Stimulated activated naive CD8-positive, alpha-beta T cell treated with anti-CD3 and anti-CD28 coated beads, Interleukin-15, amount 100 ng/mL, for 72 hours (primary cell): ENCODE measurements around the gene RNF128.

Source experiments
- ATAC-seq: fragments of 150-1000 bp; cut with Tn5 transposase; 2 replicates; pipeline ENCODE4 v1.10.0; 2021; ENCODE audit warnings: mild to moderate bottlenecking, moderate library complexity
- DNase-seq, 2 donors: peaks; one replicate each; pipeline ENCODE4 v3.0.0; 2021 to 2022
- H3K27ac Mint-ChIP-seq, 2 donors: one replicate each; pipeline ENCODE4 v1.8.0; 2022; ENCODE audit warnings: mild to moderate bottlenecking in 2 of 2, mixed read lengths in 2 of 2, moderate library complexity in 2 of 2
- H3K27me3 Mint-ChIP-seq: one replicate; pipeline ENCODE4 v1.8.0; 2022; ENCODE audit warnings: mixed read lengths
- H3K4me1 Mint-ChIP-seq: one replicate; pipeline ENCODE4 v1.8.0; 2022; ENCODE audit warnings: mild to moderate bottlenecking, mixed read lengths
- H3K4me3 Mint-ChIP-seq, 2 donors: one replicate each; pipeline ENCODE4 v1.8.0; 2022; ENCODE audit warnings: mild to moderate bottlenecking in 2 of 2, mixed read lengths in 2 of 2, moderate library complexity in 1 of 2
- H3K9me3 Mint-ChIP-seq, 2 donors: one replicate each; pipeline ENCODE4 v1.8.0; 2022; ENCODE audit warnings: mixed read lengths in 2 of 2

RNF128 gene, protein sequence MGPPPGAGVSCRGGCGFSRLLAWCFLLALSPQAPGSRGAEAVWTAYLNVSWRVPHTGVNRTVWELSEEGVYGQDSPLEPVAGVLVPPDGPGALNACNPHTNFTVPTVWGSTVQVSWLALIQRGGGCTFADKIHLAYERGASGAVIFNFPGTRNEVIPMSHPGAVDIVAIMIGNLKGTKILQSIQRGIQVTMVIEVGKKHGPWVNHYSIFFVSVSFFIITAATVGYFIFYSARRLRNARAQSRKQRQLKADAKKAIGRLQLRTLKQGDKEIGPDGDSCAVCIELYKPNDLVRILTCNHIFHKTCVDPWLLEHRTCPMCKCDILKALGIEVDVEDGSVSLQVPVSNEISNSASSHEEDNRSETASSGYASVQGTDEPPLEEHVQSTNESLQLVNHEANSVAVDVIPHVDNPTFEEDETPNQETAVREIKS

DNA sequence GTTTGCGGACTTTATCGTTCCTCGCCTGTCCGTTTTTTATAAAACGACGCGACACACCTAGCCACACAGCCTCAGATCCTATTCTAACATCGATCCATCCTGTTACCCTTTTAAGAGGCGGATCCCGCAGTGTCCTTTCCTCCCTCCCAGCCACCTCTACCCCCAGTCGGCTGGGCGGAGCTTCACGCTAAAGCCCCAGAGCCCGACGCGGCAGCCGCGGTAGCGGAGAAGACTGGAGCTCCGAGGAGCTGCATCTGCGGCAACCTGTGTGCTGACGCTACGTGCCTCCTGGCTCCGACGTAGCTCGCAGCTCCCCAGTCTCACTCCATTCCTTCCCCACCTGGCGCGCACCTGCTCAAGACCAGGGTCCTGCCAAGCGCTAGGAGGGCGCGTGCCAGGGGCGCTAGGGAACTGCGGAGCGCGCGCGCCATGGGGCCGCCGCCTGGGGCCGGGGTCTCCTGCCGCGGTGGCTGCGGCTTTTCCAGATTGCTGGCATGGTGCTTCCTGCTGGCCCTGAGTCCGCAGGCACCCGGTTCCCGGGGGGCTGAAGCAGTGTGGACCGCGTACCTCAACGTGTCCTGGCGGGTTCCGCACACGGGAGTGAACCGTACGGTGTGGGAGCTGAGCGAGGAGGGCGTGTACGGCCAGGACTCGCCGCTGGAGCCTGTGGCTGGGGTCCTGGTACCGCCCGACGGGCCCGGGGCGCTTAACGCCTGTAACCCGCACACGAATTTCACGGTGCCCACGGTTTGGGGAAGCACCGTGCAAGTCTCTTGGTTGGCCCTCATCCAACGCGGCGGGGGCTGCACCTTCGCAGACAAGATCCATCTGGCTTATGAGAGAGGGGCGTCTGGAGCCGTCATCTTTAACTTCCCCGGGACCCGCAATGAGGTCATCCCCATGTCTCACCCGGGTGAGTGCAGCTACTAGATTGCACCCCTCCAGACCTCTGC is at the start of gene RNF128:
RNF128 (plus strand) TSS at position 217 of the 953 bp plus-strand sequence; CDS start at position 430, 213 bp downstream.
- Mint-ChIP-seq H3K9me3 (no peaks in the 10 kb centered on the region), H3K27ac (no peak within 1 kb of the TSS), H3K4me1 (no peaks in the 10 kb centered on the region), H3K27me3 (peaks cover 43% of the 10 kb centered on the region), H3K4me3 (peak within 1 kb of the TSS; percentile 76 to 79)
- peak; percentile 3 to 7 for DNase-seq
- peak; percentile 59 for ATAC-seq

DNA sequence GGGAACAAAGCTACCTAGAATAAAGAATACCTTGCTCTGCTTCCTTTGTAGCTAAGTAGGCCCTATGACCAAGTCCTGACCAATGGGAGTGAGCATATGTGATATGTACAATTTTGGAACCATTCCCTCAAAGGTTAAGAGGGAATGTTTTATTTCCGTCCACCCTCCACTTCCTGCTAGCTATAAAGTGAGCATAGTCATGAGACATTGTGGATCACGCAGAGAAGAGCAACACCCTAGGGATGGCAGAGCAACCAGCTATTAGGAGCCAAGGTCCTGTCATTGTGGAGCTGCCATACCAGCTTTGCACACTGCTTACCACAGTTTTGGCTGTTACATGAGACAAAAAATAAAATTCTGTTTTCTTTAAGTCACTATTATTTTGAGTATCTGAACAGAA is 45.8 kb upstream of the RNF128 start:
- H3K4me3 Mint-ChIP-seq = no peak overlapping the region
- H3K27ac Mint-ChIP-seq = no peak overlapping the region
- ATAC-seq (no peak), DNase-seq (no peak)
- no peaks in the 10 kb centered on the region for H3K4me1 Mint-ChIP-seq
- peaks cover 6 to 11% of the 10 kb centered on the region in 2 donors for H3K9me3 Mint-ChIP-seq
- H3K27me3 Mint-ChIP-seq = no peaks in the 10 kb centered on the region

GRCh38 chrX:106684207-106684606 is 42.3 kb upstream of the RNF128 start:
- H3K4me1 Mint-ChIP-seq = no peaks in the 10 kb centered on the region
- no peaks in the 10 kb centered on the region for H3K27me3 Mint-ChIP-seq
- peaks cover 6 to 11% of the 10 kb centered on the region in 2 donors for H3K9me3 Mint-ChIP-seq
- ATAC-seq = no peak
- no peak overlapping the region for H3K27ac Mint-ChIP-seq
- H3K4me3 Mint-ChIP-seq = no peak overlapping the region
- no peak for DNase-seq

DNA sequence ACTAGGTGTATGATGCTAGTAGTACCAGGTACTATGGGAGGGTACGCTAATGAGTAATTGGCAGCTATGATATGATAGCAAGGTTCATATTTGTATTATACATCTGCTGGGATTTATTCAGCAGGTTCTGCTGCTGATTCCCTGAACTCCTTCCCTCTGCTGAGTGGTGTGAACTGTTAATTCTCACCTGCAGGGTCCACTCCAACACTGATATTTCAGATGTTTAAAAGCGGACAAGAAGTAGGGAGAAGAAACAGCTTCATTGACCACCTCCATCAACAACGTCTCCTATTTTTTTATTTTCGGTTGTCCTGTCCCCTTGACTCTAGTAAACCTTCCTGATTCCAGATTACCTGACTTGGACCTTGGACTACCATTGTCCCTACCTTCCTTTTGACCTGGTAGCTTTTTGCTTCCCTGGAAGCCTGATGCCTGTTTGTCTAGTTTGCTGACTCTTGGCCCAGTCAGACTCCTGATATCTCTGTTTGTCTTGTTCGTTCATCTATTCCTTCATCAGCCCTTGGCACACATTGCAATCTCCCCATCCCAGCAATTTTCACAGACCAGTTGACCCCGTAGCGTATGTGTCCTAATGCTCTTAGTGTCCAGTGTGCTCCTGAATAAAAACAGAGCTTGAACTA is 34.0 kb upstream of the RNF128 start:
- Mint-ChIP-seq H3K9me3 (no peaks in the 10 kb centered on the region), H3K27ac (no peak overlapping the region), H3K27me3 (peaks cover 6% of the 10 kb centered on the region), H3K4me1 (no peaks in the 10 kb centered on the region), H3K4me3 (no peak overlapping the region)
- ATAC-seq = no peak
- no peak for DNase-seq

GRCh38 chrX:106696502-106696901 is 30.0 kb upstream of the RNF128 start:
- no peak for DNase-seq
- peaks cover 6% of the 10 kb centered on the region for H3K27me3 Mint-ChIP-seq
- no peaks in the 10 kb centered on the region for H3K9me3 Mint-ChIP-seq
- no peaks in the 10 kb centered on the region for H3K4me1 Mint-ChIP-seq
- no peak overlapping the region for H3K4me3 Mint-ChIP-seq
- no peak for ATAC-seq
- H3K27ac Mint-ChIP-seq = no peak overlapping the region

- Mint-ChIP-seq H3K4me3 (no peak overlapping the region), H3K9me3 (no peaks in the 10 kb centered on the region), H3K27me3 (no peaks in the 10 kb centered on the region), H3K4me1 (no peaks in the 10 kb centered on the region), H3K27ac (no peak overlapping the region)
- ATAC-seq (no peak), DNase-seq (no peak)
Observed at GRCh38 chrX:106698693-106699092, 27.8 kb upstream of the RNF128 start.

- no peak for ATAC-seq
- no peaks in the 10 kb centered on the region for H3K27me3 Mint-ChIP-seq
- no peak overlapping the region for H3K27ac Mint-ChIP-seq
- DNase-seq = no peak
- no peaks in the 10 kb centered on the region for H3K4me1 Mint-ChIP-seq
- no peaks in the 10 kb centered on the region for H3K9me3 Mint-ChIP-seq
- no peak overlapping the region for H3K4me3 Mint-ChIP-seq
Observed at GRCh38 chrX:106702636-106703035, 23.9 kb upstream of the RNF128 start.

DNA sequence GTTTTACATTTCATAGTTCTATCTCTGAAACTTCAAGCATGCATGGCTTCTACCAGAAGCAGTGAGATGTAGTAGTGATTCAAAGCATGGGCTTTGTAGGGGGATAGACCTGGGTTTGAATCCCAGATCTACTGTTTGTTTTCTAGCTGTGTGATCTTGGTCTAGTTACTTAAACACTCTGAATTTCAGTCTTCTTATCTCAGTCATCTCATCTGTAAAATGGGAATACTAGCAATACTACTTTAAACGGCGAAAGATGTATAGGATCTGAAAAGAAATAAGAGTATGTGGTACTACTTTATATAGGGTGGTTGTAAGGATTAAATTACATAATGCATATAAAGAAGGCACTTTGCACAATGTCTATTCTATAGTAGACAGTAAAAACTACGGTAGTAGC is 20.0 kb upstream of the RNF128 start:
- no peaks in the 10 kb centered on the region for H3K9me3 Mint-ChIP-seq
- ATAC-seq = no peak

DNA sequence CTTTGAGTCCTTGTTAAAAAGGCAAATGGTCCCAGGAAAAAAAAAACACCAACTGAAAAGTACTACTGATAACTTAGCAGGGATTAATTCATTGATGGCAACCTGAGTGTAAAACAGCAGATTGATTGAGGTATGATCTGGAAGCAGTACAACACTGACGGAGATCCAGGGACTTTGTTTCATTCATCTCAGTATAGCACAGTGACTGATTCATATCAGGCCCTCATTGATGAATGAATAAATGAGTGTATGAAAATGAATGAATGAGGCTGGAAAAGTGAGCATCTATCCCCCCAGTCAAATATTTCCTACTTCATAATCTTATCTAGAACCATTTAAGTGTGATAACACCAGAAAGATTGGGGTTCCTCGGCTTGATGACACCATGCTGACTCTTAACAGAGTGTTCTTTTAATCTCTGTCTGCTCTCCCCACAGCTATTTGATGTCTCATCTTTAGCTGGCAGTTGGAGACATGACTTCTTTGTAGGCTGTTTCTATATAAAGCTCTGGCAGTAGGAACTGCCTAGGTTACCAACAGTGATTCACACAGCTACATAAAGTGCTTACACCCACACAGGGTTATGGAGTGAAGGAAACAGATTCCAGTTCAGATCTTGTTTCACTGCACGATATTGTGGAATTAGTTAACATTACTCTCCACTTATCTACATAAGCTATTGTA is 18.6 kb upstream of the RNF128 start:
- no peak for ATAC-seq
- no peak for DNase-seq

More for the DNA sequence above, 20.0 kb upstream of the RNF128 start:
- Mint-ChIP-seq H3K4me1 (no peaks in the 10 kb centered on the region), H3K4me3 (no peak overlapping the region), H3K27me3 (no peaks in the 10 kb centered on the region), H3K27ac (no peak overlapping the region)
- DNase-seq = no peak

DNA sequence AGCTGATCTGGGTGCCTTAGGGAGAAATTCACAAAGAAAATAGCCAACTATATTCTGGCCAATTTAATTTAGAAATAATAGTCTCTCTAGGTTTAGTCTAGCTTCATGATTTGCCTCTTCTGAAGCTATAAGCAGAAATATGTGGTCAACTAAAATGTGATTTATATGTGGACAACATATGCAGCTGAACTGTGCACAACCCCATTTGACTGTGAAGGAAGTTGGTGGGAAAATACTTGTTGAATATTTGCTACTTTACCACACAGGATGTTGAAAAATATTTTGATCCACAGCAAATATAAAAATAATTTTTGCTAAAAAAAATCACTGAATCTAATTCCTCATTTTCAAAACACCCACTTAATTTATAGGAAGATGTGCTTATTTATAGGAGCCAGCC is 15.7 kb upstream of the RNF128 start:
- ATAC-seq (no peak), DNase-seq (no peak)
- no peaks in the 10 kb centered on the region for H3K9me3 Mint-ChIP-seq
- no peak overlapping the region for H3K27ac Mint-ChIP-seq
- no peak overlapping the region for H3K4me3 Mint-ChIP-seq
- no peaks in the 10 kb centered on the region for H3K4me1 Mint-ChIP-seq
- H3K27me3 Mint-ChIP-seq = peaks cover 2% of the 10 kb centered on the region

More for the DNA sequence above, 18.6 kb upstream of the RNF128 start:
- Mint-ChIP-seq H3K9me3 (no peaks in the 10 kb centered on the region), H3K4me1 (no peaks in the 10 kb centered on the region), H3K4me3 (no peak overlapping the region), H3K27ac (no peak overlapping the region), H3K27me3 (no peaks in the 10 kb centered on the region)

GRCh38 chrX:106711375-106711774 is 15.1 kb upstream of the RNF128 start:
- H3K27ac Mint-ChIP-seq = no peak overlapping the region
- H3K9me3 Mint-ChIP-seq = no peaks in the 10 kb centered on the region
- peaks cover 7% of the 10 kb centered on the region for H3K27me3 Mint-ChIP-seq
- no peak overlapping the region for H3K4me3 Mint-ChIP-seq
- H3K4me1 Mint-ChIP-seq = no peaks in the 10 kb centered on the region
- DNase-seq (no peak), ATAC-seq (no peak)

DNA sequence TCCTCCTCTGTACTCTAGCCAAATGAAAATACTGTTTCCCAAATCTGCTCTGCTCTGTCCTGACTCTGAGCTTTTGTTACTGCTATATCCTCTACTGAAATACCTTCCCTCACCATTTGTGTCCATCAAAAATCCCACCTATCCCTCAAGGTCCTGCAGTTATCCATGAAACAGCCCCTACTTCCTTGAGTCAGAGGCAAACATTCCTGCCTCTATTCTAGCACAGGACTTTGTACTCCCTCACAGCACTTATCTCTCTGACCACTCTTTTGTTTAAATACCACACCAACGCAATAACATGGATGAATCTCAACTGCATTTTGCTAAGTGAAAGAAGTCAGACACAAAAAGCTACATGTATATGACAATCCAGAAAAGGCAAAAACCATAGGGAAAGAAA is 10.5 kb upstream of the RNF128 start:
- Mint-ChIP-seq H3K27me3 (peaks cover 7% of the 10 kb centered on the region), H3K9me3 (no peaks in the 10 kb centered on the region), H3K27ac (no peak overlapping the region), H3K4me1 (no peaks in the 10 kb centered on the region), H3K4me3 (no peak overlapping the region)
- DNase-seq (no peak), ATAC-seq (no peak)

- H3K27me3 Mint-ChIP-seq = peaks cover 7% of the 10 kb centered on the region
Observed at GRCh38 chrX:106716463-106716862, 10.0 kb upstream of the RNF128 start.

DNA sequence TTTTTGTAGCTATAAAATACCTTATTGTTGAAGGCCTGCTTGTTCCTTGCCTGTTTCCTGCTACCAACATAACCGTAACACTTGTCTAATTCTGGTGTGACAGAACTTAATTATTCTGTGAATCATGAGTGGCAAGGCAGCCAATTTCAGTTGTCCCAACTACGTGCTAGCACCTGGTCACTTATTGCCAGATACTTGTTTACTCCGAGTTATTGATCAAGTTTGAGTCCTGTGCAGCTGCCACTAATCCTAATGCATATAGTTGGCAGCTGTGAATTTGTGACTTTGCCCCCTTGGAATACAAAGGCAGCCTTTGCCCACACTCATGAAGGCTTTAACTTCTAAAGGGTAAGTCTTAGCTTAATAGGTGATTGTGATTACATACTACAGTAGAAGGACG is 7.8 kb upstream of the RNF128 start:
- ATAC-seq = no peak
- Mint-ChIP-seq H3K4me3 (no peak overlapping the region), H3K4me1 (no peaks in the 10 kb centered on the region), H3K27me3 (peaks cover 12% of the 10 kb centered on the region), H3K9me3 (no peaks in the 10 kb centered on the region), H3K27ac (no peak overlapping the region)
- DNase-seq = no peak

More at GRCh38 chrX:106716463-106716862, 10.0 kb upstream of the RNF128 start:
- ATAC-seq = no peak
- no peak overlapping the region for H3K27ac Mint-ChIP-seq
- H3K9me3 Mint-ChIP-seq = no peaks in the 10 kb centered on the region
- no peak overlapping the region for H3K4me3 Mint-ChIP-seq
- H3K4me1 Mint-ChIP-seq = no peaks in the 10 kb centered on the region
- no peak for DNase-seq

DNA sequence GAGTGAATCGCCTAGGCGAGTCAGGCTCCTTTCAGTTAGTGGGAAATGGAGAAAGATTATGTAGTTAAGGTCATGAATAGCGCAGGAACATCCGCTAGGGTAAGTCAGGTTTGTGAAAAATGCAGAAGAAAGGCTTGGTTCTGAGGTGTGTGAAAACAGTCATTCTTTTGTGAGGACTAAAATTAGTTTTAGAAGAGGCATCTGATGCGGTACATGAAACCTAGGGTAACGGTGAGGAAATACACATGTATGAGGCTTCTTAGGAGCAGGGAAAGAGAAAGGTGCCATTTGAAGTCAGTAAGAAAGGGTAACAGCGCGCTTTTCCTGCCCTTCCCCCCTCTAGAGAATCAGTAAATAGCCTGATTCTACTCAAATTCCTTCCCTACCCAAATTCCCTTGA is 570 bp upstream of the RNF128 start:
- Mint-ChIP-seq H3K4me3 (peak overlapping the region; percentile 24 to 76), H3K9me3 (no peaks in the 10 kb centered on the region), H3K27ac (no peak overlapping the region), H3K4me1 (no peaks in the 10 kb centered on the region), H3K27me3 (peaks cover 43% of the 10 kb centered on the region)
- ATAC-seq (no peak), DNase-seq (no peak)
